CD4-positive, alpha-beta T cell treated with Interleukin-12 subunit alpha and Interleukin-12 subunit beta, for 1 hour (primary cell): ENCODE results near the gene MBOAT2.
"Not testable (repeated sequence)": the region's sequence is repeated elsewhere in the genome, so short reads cannot be mapped to it uniquely, and the experiment has no call there.

Experiments
- DNase-seq: peaks from one replicate; pipeline ENCODE4 v3.0.0-alpha.2; 2020

The MBOAT2 gene, protein sequence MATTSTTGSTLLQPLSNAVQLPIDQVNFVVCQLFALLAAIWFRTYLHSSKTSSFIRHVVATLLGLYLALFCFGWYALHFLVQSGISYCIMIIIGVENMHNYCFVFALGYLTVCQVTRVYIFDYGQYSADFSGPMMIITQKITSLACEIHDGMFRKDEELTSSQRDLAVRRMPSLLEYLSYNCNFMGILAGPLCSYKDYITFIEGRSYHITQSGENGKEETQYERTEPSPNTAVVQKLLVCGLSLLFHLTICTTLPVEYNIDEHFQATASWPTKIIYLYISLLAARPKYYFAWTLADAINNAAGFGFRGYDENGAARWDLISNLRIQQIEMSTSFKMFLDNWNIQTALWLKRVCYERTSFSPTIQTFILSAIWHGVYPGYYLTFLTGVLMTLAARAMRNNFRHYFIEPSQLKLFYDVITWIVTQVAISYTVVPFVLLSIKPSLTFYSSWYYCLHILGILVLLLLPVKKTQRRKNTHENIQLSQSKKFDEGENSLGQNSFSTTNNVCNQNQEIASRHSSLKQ

GRCh38 chr2:9003616-9004337 is at the start of gene MBOAT2:
TSS of gene MBOAT2 (minus strand) at chr2:9003684. CDS start at chr2:9003614, 70 bp downstream.
- peak; percentile 87 for DNase-seq

- no peak for DNase-seq
These were observed 49.5 kb upstream of the MBOAT2 start for GRCh38 chr2:9052821-9053533.

DNA sequence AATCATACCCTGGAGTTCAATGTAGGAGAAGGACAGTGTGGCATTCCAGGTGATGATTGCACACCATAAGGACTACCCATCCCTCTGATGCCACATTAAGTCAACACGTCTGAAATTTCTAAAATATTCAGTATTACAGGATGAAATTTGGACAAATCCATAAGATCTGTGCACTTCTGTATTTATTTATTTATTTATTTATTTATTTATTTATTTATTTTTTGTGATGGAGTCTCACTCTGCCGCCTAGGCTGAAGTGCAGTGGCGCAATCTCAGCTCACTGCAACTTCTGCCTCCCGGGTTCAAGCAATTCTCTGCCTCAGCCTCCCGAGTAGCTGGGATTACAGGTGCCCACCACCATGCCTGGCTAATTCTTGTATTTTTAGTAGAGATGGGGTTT is 48.0 kb upstream of the MBOAT2 start:
- DNase-seq = not testable (repeated sequence)

GRCh38 chr2:9050122-9050809 is 46.8 kb upstream of the MBOAT2 start:
- DNase-seq = no peak

DNA sequence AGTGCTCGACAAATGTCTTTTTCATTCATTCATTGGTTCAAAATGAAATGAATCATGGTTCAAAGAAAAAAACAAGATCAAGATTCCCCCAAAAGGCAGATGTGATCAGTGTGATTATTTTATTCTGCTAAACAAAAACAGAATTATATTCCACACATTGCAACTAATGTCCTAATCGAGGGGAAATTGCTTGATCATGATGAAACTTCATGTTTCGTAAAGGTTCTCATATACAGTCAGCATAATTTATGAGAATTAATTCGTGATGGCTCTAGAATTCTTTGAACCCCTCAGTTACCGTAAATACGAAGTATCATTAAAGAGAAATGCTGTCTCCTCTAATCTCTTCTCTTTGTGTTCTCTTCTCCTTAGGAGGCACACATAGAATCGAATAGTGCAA is 42.1 kb upstream of the MBOAT2 start:
- DNase-seq = no peak

GRCh38 chr2:9043491-9043890 is 40.0 kb upstream of the MBOAT2 start:
- DNase-seq = not testable (repeated sequence)

GRCh38 chr2:9037166-9037565 is 33.7 kb upstream of the MBOAT2 start:
- no peak for DNase-seq

DNA sequence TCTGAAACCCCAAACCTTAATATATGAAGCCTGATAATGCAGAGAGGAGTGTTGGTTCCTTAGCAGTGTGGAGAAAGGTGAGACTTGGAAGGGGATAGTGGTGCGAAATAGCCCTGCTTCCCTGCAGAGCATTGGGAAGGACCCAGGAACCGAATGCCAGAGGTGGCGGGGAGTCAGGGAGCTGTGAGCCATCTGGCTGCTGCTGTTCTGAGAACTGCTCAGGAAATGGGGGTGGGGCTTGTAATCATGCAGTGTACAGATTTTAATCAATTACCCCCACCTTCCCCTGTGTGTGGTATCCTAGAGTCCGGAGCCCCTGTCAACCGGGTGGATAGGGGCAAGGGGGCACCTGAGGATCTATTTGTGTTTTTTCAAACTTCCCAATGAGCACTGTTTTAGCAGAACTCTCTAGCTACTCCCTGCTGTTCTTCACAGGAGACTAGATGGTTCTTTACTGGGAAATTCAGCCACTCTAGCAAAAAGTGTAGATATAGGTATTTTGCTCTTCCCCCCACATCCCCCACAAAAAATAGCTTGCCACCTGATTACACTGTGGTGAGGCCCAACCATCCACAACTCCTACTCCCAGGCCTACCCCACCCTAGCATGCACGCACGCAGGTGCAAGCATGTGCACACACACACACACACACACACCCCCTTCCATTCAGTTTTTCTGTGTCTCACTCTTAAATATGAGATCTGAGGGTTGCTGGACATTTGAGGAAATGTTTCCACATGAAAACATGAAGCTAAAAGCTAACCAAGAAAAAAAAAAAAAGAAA is 30.1 kb upstream of the MBOAT2 start:
- DNase-seq = no peak

DNA sequence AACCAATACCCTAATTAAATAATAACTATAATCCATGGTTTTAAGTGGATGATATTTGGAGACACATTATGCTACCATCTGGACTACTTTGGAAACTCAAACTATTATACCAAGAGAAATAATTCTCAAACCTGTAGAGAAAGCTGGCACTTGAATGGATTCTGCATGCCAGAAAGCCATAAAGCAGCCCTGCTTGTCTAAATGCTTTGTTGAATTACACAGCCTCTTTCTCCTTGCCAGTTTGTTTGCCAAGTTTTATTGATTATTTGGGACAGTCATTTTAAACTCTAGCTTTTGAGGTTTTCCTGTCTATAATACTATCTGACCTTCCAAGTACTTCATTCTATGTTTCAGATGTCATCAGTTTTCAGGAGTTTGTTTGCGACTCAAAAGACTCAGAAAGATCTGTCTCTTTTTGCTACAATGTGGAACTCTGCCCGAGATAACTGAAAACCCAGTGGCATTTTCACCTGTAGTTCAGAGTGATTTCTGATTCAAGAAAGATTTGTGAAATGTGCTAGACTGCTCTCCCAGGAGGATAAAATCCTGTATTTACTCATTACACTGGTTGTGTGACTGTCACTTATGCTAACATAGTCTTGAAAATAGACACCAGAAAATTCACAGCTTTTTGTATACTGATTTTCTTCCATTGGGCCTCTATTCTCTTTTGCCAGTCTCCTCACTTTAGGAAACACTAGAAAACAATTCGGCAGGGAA is 29.2 kb upstream of the MBOAT2 start:
- DNase-seq = no peak

DNA sequence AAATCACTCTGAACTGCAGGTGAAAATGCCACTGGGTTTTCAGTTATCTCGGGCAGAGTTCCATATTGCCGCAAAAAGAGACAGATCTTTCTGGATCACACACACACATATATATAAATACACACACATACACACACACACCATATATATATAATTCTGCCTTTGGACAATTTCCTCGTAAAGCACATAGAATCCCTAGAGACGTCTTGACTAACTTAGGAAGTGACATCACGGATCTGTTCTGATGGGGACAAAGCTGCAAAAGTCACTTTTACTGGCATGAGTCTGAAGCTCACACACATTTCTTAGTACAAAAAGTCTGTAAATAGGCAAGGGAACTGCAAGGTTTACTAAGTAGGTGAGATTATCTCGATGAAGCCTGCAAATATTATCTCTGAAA is 28.6 kb upstream of the MBOAT2 start:
- DNase-seq = no peak

DNA sequence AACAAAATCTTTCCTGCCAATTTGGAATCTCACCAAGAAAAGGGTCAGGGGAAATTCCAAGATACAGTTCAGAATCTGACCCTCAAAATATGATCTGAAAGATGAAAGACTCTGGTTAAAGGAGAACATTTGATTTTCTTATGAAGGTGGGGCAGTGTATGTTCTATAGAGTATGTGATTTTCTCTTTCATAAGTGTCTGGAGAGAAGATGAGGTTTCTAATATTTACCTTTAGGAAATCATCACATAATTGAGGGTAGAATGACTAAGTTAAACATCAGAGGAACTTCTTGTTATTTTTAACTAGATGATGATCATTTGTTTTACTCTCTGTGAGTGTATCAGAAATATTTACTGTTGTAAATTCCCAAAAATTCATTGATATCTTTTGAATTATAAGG is 27.8 kb upstream of the MBOAT2 start:
- no peak for DNase-seq

GRCh38 chr2:9030841-9031240 is 27.4 kb upstream of the MBOAT2 start:
- DNase-seq = no peak

- DNase-seq = no peak
These were observed 26.7 kb upstream of the MBOAT2 start for GRCh38 chr2:9030190-9030589.

DNA sequence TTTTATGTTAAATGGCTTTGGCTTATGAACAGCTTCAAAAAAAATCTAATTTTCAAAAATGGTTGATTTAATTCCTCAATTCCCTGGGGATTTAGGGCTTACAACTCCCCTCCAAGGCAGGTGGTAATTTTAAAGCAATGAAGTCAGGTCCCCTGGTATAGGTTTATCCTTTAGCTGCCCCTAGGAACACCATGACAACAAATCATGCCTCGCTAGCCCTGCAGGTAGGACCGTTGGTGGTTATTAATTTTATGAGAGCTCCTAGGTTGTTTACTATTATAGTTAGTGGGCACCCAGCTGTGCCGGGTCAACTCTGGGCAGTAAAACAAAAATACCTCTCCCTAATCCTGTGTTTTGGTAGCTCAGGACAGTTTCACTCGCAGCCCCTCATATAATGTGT is 26.2 kb upstream of the MBOAT2 start:
- no peak for DNase-seq

- DNase-seq = no peak
These were observed 24.4 kb upstream of the MBOAT2 start for GRCh38 chr2:9027884-9028283.

DNA sequence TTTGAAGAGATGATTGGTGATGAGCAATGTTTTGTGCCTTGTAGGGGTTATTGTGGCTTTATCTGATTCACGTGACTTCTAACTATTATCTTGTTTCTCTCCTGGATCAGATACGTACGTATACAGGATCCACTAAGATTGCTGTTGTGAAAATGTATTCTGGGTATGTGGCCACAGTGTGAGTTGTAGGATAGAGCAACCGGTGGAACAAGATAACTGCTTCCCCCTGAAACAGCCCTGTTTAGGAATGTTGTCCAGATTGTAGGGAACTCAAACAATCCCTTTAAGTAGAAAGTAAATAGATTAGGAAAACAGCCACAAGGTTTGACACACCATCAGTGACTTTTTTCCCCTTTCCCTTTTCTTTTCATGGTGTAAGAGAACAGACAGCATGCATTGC is 22.3 kb upstream of the MBOAT2 start:
- DNase-seq = no peak

- DNase-seq = no peak
These were observed 21.1 kb upstream of the MBOAT2 start for GRCh38 chr2:9024575-9024974.

GRCh38 chr2:9021563-9022211 is 18.2 kb upstream of the MBOAT2 start:
- no peak for DNase-seq

DNA sequence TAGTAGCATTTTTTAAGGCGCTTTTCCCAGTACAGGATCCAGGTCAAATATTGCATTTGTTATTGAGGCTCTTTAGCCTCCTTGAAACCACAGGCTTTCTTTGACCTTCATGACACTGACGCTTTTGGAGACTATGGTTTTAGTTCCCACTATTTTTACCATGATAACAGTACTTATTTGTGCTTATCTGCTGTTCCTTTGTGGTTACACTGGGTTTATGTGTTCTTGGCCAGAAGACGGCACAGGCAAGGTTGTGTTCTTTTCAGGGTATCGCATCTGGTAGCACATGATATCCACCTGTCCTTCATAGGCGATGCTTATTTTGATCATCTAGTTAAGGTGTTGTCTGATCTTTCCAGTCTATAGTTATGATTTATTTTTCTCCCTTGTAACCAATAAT is 16.8 kb upstream of the MBOAT2 start:
- no peak for DNase-seq

- no peak for DNase-seq
These were observed 15.1 kb upstream of the MBOAT2 start for GRCh38 chr2:9018534-9018933.

- no peak for DNase-seq
These were observed 14.6 kb upstream of the MBOAT2 start for GRCh38 chr2:9018109-9018508.
